Measurements from ENCODE around the gene LRRC56. TPM values are rescaled to one million over a fixed set of nuclear protein-coding genes. Genes with fewer than 3 reads are reported as not detected.

LRRC56 gene
- total and polyA plus RNA-seq, 9 of the 15 experiments (the other 6 are each of a cell fraction or from before 2014, with no cell fraction given), result 0.03 to 4.5 (median 1.0) TPM; not detected in 1

DNA sequence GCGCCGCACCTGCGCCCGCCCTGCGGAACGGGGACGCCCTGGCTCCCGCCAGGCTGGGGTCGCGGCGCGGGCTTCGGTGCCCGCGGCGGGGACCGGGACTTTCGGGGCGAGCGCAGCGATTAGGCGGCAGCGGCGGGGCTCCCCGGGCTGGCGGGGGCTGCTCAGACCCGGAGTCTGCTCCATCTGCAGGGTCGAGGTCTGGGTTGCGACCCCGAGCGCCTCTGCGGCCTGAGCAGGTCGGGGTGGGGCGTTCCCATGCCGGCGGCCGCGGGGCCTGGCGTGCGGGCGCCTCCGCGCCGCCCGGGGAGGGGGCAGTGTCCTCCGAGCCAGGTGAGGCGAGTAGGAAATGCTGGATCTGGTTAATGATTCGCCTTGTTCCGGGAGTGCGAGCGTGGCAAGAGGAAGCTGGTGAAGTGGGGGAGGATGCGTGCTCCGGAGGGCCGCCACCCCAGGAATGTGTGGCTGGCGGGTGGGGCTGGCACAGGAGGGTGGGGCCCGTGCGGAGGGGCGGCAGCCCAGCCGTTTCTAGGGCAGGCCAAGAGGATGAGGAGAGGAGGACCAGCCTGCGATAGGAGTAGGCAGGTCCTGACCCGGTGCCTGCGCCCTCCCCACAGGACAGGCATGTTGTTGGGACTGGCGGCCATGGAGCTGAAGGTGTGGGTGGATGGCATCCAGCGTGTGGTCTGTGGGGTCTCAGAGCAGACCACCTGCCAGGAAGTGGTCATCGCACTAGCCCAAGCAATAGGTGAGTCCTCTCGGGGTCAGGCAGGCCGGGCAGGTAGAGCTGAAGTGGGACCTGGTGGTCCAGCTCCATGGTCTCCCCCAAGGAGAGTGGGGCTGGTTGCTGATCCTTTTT, 24.0 kb downstream of the LRRC56 start (continued):
- no peak for TF ChIP-seq UBTF (IDR thresholded peaks at IDR 0.05; ENCODE audit: borderline replicate concordance in 1 of 2, low read depth in 2 of 2, low read length in 2 of 2)
- TF ChIP-seq, protein P1, sequence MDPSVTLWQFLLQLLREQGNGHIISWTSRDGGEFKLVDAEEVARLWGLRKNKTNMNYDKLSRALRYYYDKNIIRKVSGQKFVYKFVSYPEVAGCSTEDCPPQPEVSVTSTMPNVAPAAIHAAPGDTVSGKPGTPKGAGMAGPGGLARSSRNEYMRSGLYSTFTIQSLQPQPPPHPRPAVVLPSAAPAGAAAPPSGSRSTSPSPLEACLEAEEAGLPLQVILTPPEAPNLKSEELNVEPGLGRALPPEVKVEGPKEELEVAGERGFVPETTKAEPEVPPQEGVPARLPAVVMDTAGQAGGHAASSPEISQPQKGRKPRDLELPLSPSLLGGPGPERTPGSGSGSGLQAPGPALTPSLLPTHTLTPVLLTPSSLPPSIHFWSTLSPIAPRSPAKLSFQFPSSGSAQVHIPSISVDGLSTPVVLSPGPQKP (CRISPR knock-in tag; IDR thresholded peaks at IDR 0.05), result no peak
- TF ChIP-seq, protein P2, sequence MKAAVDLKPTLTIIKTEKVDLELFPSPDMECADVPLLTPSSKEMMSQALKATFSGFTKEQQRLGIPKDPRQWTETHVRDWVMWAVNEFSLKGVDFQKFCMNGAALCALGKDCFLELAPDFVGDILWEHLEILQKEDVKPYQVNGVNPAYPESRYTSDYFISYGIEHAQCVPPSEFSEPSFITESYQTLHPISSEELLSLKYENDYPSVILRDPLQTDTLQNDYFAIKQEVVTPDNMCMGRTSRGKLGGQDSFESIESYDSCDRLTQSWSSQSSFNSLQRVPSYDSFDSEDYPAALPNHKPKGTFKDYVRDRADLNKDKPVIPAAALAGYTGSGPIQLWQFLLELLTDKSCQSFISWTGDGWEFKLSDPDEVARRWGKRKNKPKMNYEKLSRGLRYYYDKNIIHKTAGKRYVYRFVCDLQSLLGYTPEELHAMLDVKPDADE (conservative IDR thresholded peaks at IDR 0.05; ENCODE audit: control insufficient read depth, low read depth, low read length), result no peak
- TF ChIP-seq GATAD2B (IDR thresholded peaks at IDR 0.05; ENCODE audit: borderline replicate concordance), result 0 out of 2 replicates have a peak, but pooled peaks have one; percentile 58
- TF ChIP-seq ZNF431 (CRISPR knock-in tag; IDR thresholded peaks at IDR 0.05), result no peak
- no peak for TF ChIP-seq PML (IDR thresholded peaks at IDR 0.05; ENCODE audit: low read length)
- peak; percentile 51 to 52; a peak in 2 of 4 replicates for TF ChIP-seq NRF1 (conservative IDR thresholded peaks at IDR 0.05 in 1 of 2, IDR thresholded peaks at IDR 0.05 in 1 of 2)
- no peak for TF ChIP-seq C11orf30 (IDR thresholded peaks at IDR 0.05; ENCODE audit: low read depth)
- no peak for TF ChIP-seq XRCC4 (IDR thresholded peaks at IDR 0.05; ENCODE audit: extremely low read depth, insufficient read depth, insufficient read length)
- no peak for TF ChIP-seq GATA2 (CRISPR knock-in tag; IDR thresholded peaks at IDR 0.05)
- no peak for TF ChIP-seq ZNF165 (CRISPR knock-in tag; IDR thresholded peaks at IDR 0.05; ENCODE audit: borderline replicate concordance)
- no peak for TF ChIP-seq CREB5 (CRISPR knock-in tag; IDR thresholded peaks at IDR 0.05)
- no peak for TF ChIP-seq PPARD (CRISPR knock-in tag; IDR thresholded peaks at IDR 0.05)
- no peak for TF ChIP-seq JUN (IDR thresholded peaks at IDR 0.05; ENCODE audit: borderline replicate concordance, low read depth, low read length)
- TF ChIP-seq JUN (CRISPR knock-in tag; IDR thresholded peaks at IDR 0.05; ENCODE audit: borderline replicate concordance), result no peak
- no peak for TF ChIP-seq EGR1 (conservative IDR thresholded peaks at IDR 0.05)
- no peak for TF ChIP-seq RAD21 (CRISPR knock-in tag; conservative IDR thresholded peaks at IDR 0.05 in 1 of 2, IDR thresholded peaks at IDR 0.05 in 1 of 2)
- peak; percentile 60; the same call in 1 of the 2 replicates for TF ChIP-seq CTBP1 (IDR thresholded peaks at IDR 0.05; ENCODE audit: borderline replicate concordance)
- TF ChIP-seq EP300 (IDR thresholded peaks at IDR 0.05; ENCODE audit: low read length), result no peak
- TF ChIP-seq, protein P3, sequence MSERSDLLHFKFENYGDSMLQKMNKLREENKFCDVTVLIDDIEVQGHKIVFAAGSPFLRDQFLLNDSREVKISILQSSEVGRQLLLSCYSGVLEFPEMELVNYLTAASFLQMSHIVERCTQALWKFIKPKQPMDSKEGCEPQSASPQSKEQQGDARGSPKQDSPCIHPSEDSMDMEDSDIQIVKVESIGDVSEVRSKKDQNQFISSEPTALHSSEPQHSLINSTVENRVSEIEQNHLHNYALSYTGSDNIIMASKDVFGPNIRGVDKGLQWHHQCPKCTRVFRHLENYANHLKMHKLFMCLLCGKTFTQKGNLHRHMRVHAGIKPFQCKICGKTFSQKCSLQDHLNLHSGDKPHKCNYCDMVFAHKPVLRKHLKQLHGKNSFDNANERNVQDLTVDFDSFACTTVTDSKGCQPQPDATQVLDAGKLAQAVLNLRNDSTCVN (CRISPR knock-in tag; IDR thresholded peaks at IDR 0.05), result no peak
